SK-N-DZ (cell line): Measurements from ENCODE around the gene KRT85. TPM values are rescaled to one million over a fixed set of nuclear protein-coding genes. Genes with fewer than 3 reads are reported as not detected.
"Not testable (repeated sequence)": the region's sequence is repeated elsewhere in the genome, so short reads cannot be mapped to it uniquely, and the experiment has no call there.

Experiments
- DNase-seq: peaks from one replicate; pipeline ENCODE4 v3.0.0-alpha.2; 2015; ENCODE audit warnings: low spot score
- polyA plus RNA-seq, 2 experiments: library from polyadenylated mRNA; depleted of rRNA; stranded (reverse); fragments of >200 nt; gene quantifications; 2 replicates each; pipeline ENCODE4 v1.2.3, GENCODE V29; 2014

Gene KRT85
- polyA plus RNA-seq (2014; cell fraction: cytosol; rRNA removed): not detected in 2 replicates
- polyA plus RNA-seq (2014; cell fraction: nucleus; rRNA removed): not detected in 2 replicates

DNA sequence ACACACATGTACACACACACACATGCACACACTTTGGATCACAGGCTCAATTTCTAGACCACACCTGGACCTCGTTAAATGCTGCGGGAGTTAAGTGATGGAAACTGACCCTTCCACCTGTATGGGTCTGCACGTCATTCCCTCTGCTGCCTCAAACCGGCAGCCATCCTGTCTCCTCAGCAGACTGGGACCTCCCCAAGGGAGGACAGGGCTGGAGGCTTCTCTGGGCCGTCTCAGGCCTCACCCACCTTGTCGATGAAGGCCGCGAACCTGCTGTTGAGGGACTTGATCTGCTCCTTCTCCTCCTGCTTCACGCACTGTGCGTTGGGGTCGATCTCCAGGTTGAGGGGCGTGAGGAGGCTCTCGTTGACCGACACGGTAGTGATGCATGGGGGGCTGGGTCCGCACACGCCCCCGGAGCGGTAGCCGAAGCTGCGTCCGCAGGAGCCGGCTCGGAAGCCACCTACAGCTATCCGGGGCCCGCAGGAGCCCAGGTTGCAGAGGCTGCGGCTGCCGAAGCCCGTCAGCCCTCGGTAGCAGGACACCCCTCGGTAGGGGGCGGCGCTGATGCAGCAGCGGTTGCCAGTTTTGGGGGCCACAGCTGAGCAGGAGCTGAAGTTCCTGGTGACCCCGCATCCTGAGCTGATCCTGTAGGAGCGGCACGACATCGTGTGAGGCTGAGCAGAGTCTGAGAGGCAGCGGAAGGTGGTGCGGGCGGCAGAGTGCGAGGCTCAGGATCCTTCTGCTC, at the start of gene KRT85:
KRT85 (minus strand) TSS at position 744 of the 748 bp plus-strand sequence; CDS start at position 668, 76 bp downstream.
- no peak for DNase-seq

DNA sequence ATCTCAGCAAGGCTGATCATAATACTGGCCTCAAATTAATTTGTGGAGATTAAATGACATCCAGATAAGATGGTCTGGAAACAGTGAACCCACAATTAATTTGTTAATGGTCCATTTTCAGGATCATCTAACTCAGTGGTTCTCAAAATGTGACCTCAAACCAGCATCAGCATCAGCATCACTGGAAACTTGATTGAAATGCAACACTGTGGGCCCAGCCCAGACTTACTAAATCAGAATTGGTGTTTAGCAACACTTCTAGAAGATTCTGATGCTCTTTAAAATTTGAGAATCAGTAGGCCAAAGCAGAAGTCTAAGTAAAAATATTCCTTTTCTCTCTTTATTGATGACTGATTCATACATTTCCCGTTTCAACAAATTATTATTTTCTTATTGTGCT, 49.5 kb upstream of the KRT85 start:
- DNase-seq: no peak

DNA sequence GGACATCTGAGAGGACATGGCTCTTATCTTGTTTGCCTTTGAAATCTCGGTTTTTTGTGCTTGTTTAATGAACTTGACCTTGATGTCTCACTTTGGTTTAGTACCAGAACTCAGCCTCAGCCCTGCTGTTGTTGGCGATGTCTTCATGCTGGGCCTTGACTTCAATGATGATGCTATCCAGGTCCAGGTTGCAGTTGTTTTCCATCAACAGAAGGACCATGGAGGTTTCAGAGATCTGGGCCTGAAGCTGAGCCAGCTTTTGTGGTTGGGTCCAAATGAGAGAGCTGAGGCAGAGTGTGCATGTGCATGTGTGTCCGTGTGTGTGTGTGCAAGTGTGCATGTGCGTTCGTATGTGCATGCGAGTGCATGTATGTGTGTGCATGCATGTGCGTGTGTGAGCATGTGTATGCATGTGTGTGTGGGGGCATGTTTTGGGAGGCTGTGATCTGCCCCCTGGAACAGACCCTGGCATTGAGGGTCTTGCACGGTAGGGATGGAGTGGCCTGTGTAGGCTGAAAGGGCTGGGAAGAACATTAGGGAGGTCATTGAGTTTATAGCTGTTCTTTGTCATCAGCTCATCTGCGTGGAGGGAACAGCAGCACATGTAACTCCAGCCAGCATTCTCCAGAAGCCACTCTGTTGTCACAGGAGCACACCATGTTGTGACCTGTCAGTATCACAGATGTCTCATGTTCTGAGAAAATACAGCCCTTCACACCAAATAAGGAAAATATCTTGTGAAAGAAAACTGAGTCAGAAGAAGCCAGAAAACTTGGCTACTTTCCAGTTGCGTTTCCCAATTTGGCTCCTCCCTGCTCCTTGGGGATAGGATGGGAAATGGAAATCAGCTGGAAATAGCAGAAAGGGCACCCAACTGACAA, 48.8 kb upstream of the KRT85 start:
- DNase-seq: no peak

DNA sequence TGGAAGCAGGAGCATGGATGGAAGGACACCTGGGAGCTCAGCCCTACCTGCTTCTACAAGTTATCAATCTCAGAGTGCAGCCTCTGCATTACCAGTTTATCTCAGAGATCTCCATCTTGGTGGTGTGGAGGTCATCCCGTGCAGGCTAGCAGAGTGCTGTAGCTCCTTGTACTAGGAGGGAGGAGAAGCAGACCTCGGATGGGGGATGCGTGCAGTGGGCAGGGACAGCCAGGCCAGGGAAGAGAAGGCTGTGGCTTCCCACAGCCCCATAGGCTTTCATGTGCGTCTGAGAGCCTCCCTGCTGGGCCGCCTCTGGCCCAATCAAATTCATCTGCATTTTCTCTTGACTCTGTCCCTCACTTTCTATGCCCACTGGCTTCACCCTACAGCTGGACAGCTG, 47.7 kb upstream of the KRT85 start:
- no peak for DNase-seq

DNA sequence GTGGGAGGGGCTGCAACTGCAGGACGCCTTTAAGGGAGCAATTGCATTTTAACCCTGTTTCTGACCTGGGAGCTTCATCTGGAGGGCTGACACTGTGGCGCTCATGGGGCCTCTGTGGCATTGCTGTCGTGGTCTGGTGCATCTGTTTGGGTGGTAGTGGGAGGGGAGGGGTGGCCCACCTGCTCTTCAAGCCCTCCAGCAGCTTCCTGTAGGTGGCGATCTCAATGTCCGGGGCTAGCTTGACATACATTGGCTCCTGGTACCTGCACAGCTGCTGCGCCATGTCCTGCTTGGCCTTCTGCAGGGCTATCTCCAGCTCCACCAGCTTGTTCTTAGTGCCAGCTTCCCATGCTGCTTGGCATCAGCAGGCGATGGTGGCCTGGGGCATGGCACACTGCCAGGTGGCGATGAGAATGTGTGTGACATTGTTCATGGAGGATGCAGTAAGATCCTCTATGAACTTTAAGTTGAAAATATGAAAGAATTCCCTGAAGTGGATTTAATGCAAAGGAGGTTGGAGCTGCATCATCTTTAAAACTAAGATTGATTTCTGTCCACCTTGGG, 46.6 kb upstream of the KRT85 start:
- DNase-seq: no peak

DNA sequence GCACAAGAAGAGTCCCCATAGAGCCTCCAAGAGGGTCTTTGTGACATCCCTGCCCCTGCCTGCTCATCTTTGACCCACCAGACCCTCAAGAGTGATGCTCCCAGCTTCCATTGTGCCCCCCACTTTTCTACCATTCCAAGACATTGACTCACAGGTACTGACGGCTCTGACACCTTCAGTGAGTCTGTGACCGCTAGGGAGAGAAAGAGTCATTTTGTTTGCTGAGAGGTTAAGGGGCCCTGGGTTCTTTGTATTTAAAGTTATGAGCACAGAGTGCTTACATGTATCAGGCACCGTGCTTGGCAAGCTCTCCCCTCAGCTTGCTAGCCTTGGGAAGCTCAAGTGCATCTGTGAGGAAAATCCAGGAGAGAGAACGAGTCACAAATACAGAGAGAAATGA, 45.9 kb upstream of the KRT85 start:
- no peak for DNase-seq

DNA sequence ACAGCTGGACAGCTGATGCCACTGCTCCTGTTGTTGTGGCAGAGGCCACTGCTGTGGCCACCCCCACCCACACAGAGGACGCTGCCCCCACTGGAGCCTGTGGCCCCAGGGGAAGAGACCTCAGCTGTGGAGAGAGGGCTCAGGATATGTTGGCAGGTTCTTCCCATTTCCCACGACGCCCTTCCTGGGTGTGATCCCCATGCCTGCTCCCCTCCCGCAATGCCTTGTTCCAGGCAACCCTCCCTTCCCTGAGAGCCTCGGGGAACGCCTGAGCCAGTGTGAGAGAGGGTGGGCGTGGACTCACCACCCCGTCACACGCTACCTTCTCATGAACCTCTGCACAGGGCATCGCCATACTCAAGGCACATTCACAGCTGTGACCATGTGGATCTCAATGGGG, 44.5 kb upstream of the KRT85 start:
- no peak for DNase-seq

DNA sequence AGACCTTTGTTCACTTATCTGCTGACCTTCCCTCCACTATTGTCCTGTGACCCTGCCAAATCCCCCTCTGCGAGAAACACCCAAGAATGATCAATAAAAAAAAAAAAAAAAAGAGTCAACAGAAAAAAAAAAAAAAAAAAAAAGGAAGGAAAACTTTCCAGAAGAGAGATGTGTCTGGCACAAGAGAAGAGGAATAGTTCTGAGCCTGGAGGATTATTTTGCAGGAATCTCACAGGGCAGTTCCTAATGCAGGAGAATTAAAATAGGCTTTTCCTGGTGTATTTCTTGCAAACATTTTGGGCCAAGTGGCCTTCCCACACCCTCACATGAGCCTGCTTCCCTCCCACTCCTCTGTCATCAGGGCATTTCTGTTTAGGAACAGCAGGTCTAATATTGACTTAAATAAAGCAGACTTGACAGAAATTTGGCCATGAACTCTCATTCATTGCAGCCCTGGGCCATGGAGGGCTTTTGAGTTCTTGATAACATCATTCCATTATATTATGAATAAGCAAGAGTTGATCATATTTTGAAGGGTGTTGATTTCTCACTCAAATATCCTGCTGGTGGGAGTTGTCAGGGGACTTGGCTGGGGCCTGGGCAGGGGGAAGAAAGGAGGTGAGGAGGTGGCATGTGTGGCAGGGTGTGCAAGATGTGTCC, 43.4 kb upstream of the KRT85 start:
- DNase-seq: not testable (repeated sequence)

DNA sequence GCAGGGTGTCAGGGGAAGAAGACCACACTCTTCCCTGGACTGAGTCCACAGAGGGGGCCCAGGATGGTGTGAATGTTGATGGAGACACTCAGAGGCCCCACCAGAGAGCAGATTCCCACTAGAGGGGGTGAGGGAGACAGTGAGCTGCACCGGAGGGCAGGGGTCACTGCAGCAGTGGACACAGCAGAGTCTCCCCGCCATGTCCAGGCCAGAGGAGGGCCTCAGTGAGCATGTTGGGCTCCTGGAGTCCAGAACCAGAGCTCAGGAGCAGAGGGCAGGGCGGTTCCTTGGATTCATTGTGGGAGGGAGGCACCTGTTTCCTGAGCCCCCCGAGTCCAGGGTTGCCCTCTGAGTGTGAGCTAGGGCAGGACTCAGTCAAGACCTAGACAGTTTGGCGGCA, 40.6 kb upstream of the KRT85 start:
- DNase-seq: no peak

DNA sequence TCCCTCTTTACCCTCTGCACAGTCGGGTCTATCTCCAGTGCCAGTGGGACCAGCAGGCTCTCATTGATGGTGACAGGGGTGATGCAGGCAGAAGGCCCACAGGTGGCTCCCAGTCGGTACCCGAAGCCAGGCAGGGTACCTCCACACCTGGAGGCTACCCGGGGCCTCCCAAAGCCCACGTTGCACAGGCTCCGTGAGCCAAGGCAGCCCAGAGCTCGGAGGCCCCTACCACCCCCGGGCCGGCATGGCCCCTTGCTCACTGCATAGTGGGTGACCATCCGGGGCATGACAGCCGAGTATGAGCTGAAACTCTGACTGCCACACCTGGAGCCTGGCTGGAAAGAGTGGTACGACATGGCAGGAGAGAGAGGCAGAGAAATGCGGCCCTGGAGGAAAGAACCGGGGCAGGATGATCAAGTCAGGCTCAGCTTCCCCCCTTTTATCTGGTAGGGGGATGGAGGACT, 38.7 kb upstream of the KRT85 start, which contains the start of gene KRT82:
KRT82 (minus strand) TSS at position 414 of the 464 bp plus-strand sequence; CDS start at position 356, 58 bp downstream.
- DNase-seq: no peak

DNA sequence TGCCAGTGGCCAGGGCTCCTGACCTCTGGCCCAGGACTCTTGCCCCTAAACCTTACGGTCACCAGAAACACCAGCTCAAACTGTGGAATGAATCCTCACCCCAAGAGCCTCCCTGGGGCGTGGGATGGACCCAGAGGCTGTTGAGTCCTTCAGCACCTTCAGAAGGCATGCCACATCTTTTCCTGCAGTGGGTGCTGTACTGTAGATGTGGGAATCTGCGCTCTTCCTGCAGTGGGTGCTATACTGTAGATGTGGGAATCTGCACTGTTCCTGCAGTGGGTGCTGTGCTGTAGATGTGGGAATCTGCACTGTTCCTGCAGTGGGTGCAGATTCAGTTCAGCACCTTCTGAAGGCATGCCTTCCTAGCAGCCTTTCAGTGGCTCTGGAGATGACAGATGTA, 37.7 kb upstream of the KRT85 start:
- DNase-seq: no peak

DNA sequence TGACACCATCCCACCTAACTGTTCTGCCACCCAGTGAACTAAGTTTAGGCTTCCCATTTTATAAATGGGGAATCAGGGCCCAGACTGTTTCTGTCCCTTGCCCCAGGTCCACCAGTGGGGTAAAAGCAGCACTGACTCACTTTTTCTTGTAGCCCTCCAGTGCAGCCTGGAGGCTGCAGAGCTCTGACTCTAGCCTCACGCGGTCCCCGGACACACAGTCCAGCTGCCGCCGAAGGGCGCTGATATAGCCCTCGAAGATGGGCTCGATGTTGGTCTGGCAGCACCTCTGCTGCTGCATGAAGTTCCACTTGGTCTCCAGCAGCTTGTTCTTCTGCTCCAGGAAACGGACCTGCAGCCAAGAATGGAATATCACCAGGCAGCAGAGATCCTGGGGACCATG, 36.3 kb upstream of the KRT85 start:
- DNase-seq: no peak

DNA sequence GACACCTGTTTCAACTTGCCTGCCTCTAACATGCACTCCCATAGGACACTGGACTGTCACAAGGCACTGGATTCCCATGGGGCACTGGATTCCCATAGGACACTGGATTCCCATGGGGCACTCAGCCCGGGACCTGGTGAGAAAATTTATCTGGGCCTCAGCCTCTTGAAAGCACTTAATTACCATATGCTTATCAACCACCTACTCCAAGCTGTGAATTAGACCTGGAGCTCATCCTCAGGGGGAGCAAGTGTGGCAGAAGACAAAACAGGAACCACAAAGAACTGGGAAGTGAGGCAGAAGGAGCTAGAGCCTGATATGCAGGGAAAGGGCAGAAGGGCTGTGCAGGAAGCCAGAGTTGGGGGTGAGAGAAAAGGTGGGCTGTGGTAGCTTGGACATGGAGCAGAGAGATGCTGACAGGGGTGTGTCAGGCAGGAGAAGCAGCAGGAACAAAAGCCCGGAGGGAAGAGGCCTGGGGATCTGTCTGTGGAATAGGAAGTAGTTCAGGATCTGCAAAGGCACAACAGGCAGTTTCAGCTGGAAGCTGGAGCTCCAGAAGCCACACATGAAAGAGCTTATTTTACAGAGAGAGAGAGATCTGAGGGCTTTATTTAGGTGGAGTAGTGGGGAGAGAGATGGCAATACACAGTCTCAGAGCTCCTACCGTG, 35.7 kb upstream of the KRT85 start:
- no peak for DNase-seq

DNA sequence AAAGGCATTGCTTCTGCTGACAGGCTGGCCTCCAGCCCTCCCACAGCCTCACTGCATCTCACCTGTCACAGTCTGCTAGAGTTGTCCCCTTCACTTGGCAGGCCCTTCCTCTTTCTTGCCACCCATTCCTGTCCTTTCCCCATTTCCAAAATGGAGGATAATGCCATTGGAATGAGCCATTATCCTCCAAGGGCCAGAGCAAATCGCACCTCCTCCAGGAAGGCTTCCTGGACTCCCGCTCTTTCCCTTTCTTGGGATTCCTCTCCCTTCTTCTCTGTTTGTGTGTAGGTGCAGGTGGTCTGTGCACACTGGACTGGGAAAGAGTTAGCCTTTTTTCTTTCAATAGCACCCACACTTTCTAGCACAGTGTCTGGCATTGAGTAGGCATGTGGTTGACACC, 35.1 kb upstream of the KRT85 start:
- DNase-seq: no peak

DNA sequence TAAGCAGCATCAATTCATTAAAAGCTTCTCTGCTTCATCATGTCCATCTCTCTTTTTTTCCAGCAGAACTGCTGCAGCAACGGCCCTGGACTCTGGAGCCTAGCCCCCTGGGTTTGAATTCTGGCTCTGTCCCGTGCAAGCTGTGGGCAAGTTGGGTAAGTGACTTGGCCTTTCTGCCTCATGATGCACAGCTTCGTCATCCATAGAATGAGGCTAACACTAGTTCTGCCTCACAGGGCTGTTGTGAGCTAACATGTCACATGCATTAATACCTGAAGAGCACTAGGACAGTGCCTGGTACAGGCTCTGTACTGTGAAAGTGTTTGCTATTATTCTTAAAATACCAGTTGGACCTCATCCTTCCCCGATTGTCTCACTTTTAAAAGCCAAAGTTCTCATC, 34.6 kb upstream of the KRT85 start:
- DNase-seq: no peak

DNA sequence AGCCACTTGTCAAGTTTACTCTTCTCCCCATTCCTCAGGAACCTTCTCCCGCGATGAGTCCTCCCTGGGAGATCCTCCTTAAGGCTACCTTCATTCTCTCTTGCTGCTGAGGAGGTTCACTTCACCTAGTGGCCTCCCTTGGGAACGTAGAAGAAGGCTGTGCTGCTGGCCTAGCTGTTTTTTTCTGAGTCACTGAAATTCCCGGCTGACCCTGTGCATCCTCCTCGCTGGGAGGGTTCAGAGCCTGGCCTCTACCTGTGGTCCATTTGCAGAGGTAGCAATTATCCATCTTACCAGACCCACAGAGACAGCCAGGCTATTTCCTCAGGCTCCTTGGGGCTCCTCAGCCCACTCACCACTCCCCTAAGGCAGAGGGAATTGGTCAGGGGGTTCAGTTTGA, 34.2 kb upstream of the KRT85 start:
- DNase-seq: no peak

DNA sequence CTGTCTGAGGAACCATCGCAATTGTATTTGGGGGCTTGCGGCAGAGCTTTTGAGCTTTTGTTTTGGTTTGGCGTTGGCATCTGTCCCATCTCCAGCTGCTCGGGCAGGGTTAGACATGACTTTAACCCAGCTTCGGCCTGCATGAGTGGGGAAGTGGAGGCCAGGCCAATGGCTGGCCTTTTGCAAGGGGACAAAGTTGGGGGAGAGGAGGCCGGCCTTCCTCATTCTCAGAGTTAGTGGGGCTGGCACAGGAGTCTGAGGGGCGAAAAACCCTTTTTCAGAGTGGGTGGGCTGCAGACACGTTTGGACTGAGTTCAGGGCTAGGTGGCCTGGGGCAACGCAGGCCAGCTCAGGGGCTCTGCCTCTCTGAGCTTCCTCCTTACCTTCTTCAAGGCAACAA, 33.6 kb upstream of the KRT85 start:
- DNase-seq: no peak

DNA sequence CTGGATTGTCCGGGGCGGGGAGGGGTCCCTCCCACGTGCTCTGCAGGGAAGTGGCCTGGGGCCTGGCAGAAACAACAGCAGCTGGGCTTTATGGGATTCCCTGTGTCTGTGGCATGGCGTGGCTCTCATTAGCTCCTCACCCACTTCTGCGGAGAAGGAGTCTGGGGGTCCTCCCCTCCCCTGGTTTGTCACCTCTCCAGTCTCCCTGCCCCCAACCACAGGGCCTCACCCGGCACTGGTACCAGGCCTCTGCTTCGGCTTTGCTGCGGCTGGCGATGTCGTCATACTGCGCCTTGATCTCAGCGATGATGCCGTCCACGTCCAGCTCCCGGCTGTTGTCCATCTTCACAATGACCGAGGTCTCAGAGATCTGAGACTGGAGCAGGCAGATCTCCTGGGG, 32.5 kb upstream of the KRT85 start:
- no peak for DNase-seq

DNA sequence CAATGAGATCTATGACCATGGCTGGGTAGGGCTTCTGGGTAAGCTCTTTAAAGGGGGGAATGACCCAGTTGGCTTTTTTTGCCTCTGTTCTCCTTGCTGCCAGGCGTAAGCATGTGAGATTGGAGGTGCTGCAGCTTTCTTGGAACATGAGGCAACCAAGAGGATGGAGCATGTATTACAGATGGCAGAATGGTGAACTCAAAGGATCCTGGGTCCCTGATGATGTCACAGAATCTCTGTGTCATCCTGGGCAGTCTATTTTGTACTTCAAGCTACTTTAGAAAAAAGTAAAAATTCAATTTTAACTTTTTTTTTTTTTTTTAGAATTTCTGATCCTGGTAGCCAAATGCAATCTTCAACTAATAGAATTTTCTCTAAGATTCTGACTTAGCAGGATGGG, 30.9 kb upstream of the KRT85 start:
- DNase-seq: no peak

DNA sequence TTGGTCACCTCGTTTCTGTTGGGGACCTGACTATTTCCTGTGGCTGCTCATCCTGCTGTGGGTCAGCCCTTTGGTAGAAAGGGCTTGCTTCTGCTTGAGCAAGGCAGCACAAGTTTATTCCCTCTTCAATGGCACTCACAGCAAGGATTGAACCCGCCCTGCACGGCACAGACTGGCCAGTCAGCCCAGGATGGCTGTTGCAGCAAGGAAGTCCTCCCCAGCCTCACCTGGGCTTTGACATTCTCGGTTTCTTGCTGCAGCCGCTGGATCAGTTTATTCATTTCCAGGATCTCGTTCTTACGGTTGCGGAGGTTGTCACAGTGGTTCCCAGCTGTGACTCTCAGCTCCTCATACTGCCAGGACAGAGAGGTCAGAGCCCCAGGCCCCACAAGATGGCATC, 29.4 kb upstream of the KRT85 start:
- DNase-seq: no peak

DNA sequence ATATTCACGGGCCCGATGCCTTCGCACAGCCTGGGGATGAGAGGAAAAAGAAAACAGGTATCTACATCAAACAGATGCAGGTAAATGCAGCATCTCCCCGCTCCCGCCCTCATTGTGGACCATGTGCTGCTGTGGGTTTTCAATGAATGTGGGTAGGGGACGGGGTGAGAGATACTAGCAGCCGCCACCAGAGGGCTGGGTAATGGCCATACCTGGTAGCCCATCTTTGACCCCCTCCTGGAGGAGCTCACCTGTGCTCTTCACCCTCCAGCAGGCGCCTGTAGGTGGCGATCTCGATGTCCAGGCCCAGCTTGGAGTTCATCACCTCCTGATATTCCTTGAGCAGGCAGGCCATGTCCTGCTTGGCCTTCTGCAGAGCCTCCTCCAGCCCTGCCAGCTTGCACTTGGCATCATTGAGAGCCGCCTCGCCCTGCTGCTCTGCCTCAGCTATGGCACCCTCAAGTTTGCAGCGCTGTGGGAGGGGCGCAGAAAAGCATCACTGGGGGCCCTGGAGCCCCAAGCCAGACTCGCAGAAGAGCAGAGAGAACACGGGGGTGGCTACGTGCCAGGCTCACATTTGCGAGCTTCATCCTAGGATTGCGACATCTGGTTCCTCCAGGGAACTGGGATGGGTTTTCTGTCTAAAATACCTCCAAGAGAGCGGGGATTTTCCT, 28.6 kb upstream of the KRT85 start:
- DNase-seq: no peak
